KMS-11 (cell line): ENCODE data around the gene TRABD2B.

Experiments used
- H2AFZ ChIP-seq: fragments of 200-600 bp; sonication (generic); 2 replicates; pipeline ENCODE4 v1.6.1; 2016; ENCODE audit warnings: antibody characterized with exemption, mixed run types, low read depth
- H3K27ac ChIP-seq: fragments of 200-600 bp; sonication (generic); 2 replicates; pipeline ENCODE4 v1.6.1; 2016; ENCODE audit warnings: mild to moderate bottlenecking, mixed run types
- H3K27me3 ChIP-seq: fragments of 200-600 bp; sonication (generic); 2 replicates; pipeline ENCODE4 v1.6.1; 2017; ENCODE audit warnings: mild to moderate bottlenecking, low read depth, mixed run types, moderate library complexity; ENCODE audit not compliant: insufficient read depth
- H3K36me3 ChIP-seq: fragments of 200-600 bp; sonication (generic); 2 replicates; pipeline ENCODE4 v1.6.1; 2017; ENCODE audit warnings: mild to moderate bottlenecking, mixed run types; ENCODE audit not compliant: insufficient read depth
- H3K4me1 ChIP-seq: fragments of 200-600 bp; sonication (generic); 2 replicates; pipeline ENCODE4 v1.6.1; 2016; ENCODE audit warnings: mild to moderate bottlenecking, low read depth, mixed run types; ENCODE audit not compliant: poor library complexity, severe bottlenecking
- H3K4me2 ChIP-seq: fragments of 200-600 bp; sonication (generic); 2 replicates; pipeline ENCODE4 v1.7.0; 2016; ENCODE audit warnings: mild to moderate bottlenecking, mixed run types
- H3K4me3 ChIP-seq: fragments of 200-600 bp; sonication (generic); IDR thresholded peaks from 2 replicates; pipeline ENCODE4 v1.6.1; 2017; ENCODE audit warnings: low read depth, low read length, mixed read lengths; ENCODE audit not compliant: insufficient read depth
- H3K79me2 ChIP-seq: fragments of 200-600 bp; sonication (generic); 2 replicates; pipeline ENCODE4 v1.6.1; 2016; ENCODE audit warnings: low read depth, mixed run types; ENCODE audit not compliant: insufficient read depth
- H3K9ac ChIP-seq: fragments of 200-600 bp; sonication (generic); 2 replicates; pipeline ENCODE4 v1.6.1; 2016; ENCODE audit warnings: mild to moderate bottlenecking, mixed run types
- H4K20me1 ChIP-seq: fragments of 200-600 bp; sonication (generic); 2 replicates; pipeline ENCODE4 v1.6.1; 2016; ENCODE audit warnings: mild to moderate bottlenecking, mixed run types; ENCODE audit not compliant: insufficient read depth
- TF ChIP-seq, protein P1 (sequence below): fragments of 200-600 bp; sonication (generic); conservative IDR thresholded peaks from 2 replicates; pipeline ENCODE4 v1.6.1; 2017; ENCODE audit warnings: low read depth, mild to moderate bottlenecking, antibody characterized with exemption, low read length, moderate library complexity, mixed read lengths

TRABD2B gene

GRCh38 chr1:47843781-47844557 is 153.2 kb downstream of the TRABD2B start:
- no peaks in the 10 kb centered on the region for H3K36me3 ChIP-seq
- TF ChIP-seq, protein P1, sequence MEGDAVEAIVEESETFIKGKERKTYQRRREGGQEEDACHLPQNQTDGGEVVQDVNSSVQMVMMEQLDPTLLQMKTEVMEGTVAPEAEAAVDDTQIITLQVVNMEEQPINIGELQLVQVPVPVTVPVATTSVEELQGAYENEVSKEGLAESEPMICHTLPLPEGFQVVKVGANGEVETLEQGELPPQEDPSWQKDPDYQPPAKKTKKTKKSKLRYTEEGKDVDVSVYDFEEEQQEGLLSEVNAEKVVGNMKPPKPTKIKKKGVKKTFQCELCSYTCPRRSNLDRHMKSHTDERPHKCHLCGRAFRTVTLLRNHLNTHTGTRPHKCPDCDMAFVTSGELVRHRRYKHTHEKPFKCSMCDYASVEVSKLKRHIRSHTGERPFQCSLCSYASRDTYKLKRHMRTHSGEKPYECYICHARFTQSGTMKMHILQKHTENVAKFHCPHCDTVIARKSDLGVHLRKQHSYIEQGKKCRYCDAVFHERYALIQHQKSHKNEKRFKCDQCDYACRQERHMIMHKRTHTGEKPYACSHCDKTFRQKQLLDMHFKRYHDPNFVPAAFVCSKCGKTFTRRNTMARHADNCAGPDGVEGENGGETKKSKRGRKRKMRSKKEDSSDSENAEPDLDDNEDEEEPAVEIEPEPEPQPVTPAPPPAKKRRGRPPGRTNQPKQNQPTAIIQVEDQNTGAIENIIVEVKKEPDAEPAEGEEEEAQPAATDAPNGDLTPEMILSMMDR, result no peak
- H2AFZ ChIP-seq, result no peak overlapping the region
- H3K79me2 ChIP-seq, result no peaks in the 10 kb centered on the region
- no peak overlapping the region for H3K9ac ChIP-seq
- H3K27me3 ChIP-seq, result no peaks in the 10 kb centered on the region
- H4K20me1 ChIP-seq, result no peaks in the 10 kb centered on the region
- H3K4me1 ChIP-seq, result no peaks in the 10 kb centered on the region
- H3K4me3 ChIP-seq, result no peak overlapping the region
- no peak overlapping the region for H3K4me2 ChIP-seq
- H3K27ac ChIP-seq, result no peak overlapping the region

DNA sequence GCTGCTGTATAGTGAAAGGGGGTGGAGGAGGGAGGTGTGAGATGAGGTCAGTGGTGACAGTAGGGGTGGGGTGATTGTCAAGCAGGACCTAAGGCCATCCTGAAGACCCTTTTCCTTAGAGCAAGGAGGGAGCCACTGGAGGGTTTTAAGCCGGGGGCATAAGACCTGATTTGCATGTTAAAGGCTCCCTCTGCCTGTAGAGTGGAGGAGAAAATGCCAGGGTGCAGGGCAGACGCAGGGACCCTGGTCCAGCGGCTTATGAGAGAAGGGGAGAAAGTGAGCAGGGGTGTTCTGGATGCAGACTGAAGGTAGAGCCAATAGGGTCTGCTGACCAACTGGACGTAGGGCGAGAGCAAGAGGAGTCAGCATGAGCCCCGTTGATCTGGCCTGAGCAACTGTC is 154.1 kb downstream of the TRABD2B start:
- no peaks in the 10 kb centered on the region for H3K27me3 ChIP-seq
- no peak overlapping the region for H3K4me2 ChIP-seq

DNA sequence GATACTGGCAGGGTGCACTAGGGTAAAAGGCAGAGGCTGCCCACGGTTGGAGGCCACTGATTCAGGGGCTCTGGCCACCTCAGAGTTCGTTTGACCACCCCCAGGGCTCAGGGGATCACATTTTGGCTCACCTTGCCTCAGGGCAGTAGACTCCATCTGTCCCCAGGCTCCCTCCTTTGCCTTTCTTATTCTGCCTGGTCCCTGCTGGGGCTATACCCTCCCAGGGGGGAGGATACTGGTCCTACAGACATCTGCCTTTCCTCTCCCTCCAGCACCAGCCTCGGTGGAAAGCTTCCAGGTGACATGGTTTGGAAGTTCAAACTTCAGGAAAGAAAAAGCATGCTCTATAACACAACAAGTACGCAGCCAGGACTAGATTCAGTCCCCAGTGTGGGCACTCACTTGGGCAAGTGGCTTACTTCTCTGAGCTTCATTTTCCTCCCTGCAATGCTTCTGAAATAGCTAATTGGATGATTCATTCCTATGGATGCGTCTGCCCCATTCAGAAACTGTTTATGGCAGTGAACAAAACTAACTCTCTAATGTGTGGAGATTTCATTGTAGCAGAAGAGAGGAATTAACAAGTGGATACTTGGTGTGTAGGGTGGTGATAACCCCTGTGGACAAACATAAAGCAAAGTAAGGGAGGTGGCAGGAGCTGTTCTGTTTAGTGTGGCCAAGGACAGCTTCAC is 154.8 kb downstream of the TRABD2B start:
- no peaks in the 10 kb centered on the region for H4K20me1 ChIP-seq
- H3K27ac ChIP-seq, result no peak overlapping the region
- H3K36me3 ChIP-seq, result no peaks in the 10 kb centered on the region
- H3K4me3 ChIP-seq, result no peak overlapping the region
- TF ChIP-seq, protein P1, result no peak
- no peaks in the 10 kb centered on the region for H3K4me1 ChIP-seq
- no peak overlapping the region for H3K4me2 ChIP-seq
- no peak overlapping the region for H2AFZ ChIP-seq
- H3K79me2 ChIP-seq, result no peaks in the 10 kb centered on the region
- H3K27me3 ChIP-seq, result no peaks in the 10 kb centered on the region
- no peak overlapping the region for H3K9ac ChIP-seq

More for the DNA sequence above, 154.1 kb downstream of the TRABD2B start:
- H2AFZ ChIP-seq, result no peak overlapping the region
- H3K79me2 ChIP-seq, result no peaks in the 10 kb centered on the region
- no peaks in the 10 kb centered on the region for H3K36me3 ChIP-seq
- no peaks in the 10 kb centered on the region for H4K20me1 ChIP-seq
- H3K9ac ChIP-seq, result no peak overlapping the region
- H3K4me1 ChIP-seq, result no peaks in the 10 kb centered on the region
- no peak overlapping the region for H3K27ac ChIP-seq
- TF ChIP-seq, protein P1, result no peak
- no peak overlapping the region for H3K4me3 ChIP-seq

GRCh38 chr1:47841356-47841755 is 155.8 kb downstream of the TRABD2B start:
- Histone ChIP-seq H2AFZ (no peak overlapping the region), H3K9ac (no peak overlapping the region), H3K4me1 (no peaks in the 10 kb centered on the region), H4K20me1 (no peaks in the 10 kb centered on the region), H3K27me3 (no peaks in the 10 kb centered on the region), H3K79me2 (no peaks in the 10 kb centered on the region), H3K36me3 (no peaks in the 10 kb centered on the region), H3K4me3 (no peak overlapping the region), H3K4me2 (no peak overlapping the region), H3K27ac (no peak overlapping the region)
- TF ChIP-seq, protein P1, result no peak
